ENCODE measurements around the gene SHROOM3.

GRCh38 chr4:76654084-76654483, 219.1 kb downstream of the SHROOM3 start:
- TF ChIP-seq CTCF (IDR thresholded peaks at IDR 0.05) (no peak), POLR2A (IDR thresholded peaks at IDR 0.05) (no peak)
